Tibial artery (tissue), 4 donors: Measurements from ENCODE around the gene B3GLCT.

Experiments
- DNase-seq, 2 donors: peaks; one replicate each; pipeline ENCODE4 v3.0.0-alpha.2; 2019
- H3K27ac ChIP-seq, 2 donors: fragments of 200-600 bp; sonication (generic) in 1 of 2; 1 replicate in 1 of 2; 2 replicates in 1 of 2; pipeline ENCODE4 v1.5.1; 2018 to 2019; ENCODE audit warnings: mild to moderate bottlenecking in 1 of 2
- H3K27me3 ChIP-seq, 2 donors: fragments of 200-600 bp; sonication (generic) in 1 of 2; one replicate each; pipeline versions ENCODE4 v1.5.1 to v1.6.0; 2016 to 2019
- H3K36me3 ChIP-seq, 3 donors: fragments of 200-600 bp; sonication (generic) in 2 of 3; one replicate each; pipeline ENCODE4 v1.5.1; 2016 to 2019; ENCODE audit warnings: mild to moderate bottlenecking in 2 of 3
- H3K4me1 ChIP-seq, 4 donors: fragments of 200-600 bp; sonication (generic) in 2 of 4; 1 replicate in 3 of 4; 2 replicates in 1 of 4; pipeline ENCODE4 v1.5.1; 2016 to 2019
- H3K4me3 ChIP-seq, 2 donors: fragments of 200-600 bp; sonication (generic) in 1 of 2; 1 replicate in 1 of 2; 2 replicates in 1 of 2; pipeline ENCODE4 v1.5.1; 2018 to 2019; ENCODE audit warnings: mild to moderate bottlenecking in 2 of 2
- H3K9me3 ChIP-seq, 3 donors: fragments of 200-600 bp; sonication (generic) in 1 of 3; one replicate each; pipeline ENCODE4 v1.5.1; 2016 to 2019
- intact Hi-C: fragments of 100-400 bp; cut with DNase I; formaldehyde crosslinking; loops from one replicate; pipeline ENCODE4 v1.15.0; 2023; ENCODE audit warnings: low total_unique reads
- TF ChIP-seq, protein P1 (sequence below), 2 experiments: fragments of 200-600 bp in 1 of 2; fragments of 450-650 bp in 1 of 2; IDR thresholded peaks; one replicate each; pipeline ENCODE4 v1.5.1; 2017 to 2019; ENCODE audit warnings: antibody characterized with exemption in 2 of 2, mild to moderate bottlenecking in 1 of 2, moderate library complexity in 1 of 2

Gene B3GLCT

DNA sequence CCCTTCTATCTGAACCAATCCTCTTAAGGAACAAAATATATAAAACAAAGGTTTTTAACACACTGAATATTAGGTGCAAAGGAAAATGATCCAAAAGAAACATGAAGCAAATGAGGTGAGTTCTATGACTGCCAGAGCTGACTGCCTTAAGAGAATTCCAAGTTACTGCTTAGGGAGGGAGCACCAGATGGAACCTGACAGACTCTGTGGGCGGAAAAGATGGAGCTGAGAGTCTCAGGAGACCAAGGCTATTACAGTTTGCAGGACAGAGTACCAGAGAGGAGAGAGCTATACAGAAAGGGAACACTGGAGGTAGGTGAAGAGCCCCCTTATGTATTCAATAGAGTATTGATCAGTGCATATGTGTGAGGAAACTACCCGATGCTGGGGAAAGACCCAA lies 87.2 kb downstream of the B3GLCT start:
- Histone ChIP-seq H3K27ac (no peak overlapping the region), H3K4me3 (no peak overlapping the region), H3K36me3 (peaks cover 32 to 51% (median 42%) of the 10 kb centered on the region in 3 donors), H3K9me3 (peaks cover 0 to 26% (median 3%) of the 10 kb centered on the region in 3 donors), H3K27me3 (no peaks in the 10 kb centered on the region), H3K4me1 (no peaks in the 10 kb centered on the region)
- intact Hi-C loops, result no loop called here
- DNase-seq, result no peak
- TF ChIP-seq, protein P1, sequence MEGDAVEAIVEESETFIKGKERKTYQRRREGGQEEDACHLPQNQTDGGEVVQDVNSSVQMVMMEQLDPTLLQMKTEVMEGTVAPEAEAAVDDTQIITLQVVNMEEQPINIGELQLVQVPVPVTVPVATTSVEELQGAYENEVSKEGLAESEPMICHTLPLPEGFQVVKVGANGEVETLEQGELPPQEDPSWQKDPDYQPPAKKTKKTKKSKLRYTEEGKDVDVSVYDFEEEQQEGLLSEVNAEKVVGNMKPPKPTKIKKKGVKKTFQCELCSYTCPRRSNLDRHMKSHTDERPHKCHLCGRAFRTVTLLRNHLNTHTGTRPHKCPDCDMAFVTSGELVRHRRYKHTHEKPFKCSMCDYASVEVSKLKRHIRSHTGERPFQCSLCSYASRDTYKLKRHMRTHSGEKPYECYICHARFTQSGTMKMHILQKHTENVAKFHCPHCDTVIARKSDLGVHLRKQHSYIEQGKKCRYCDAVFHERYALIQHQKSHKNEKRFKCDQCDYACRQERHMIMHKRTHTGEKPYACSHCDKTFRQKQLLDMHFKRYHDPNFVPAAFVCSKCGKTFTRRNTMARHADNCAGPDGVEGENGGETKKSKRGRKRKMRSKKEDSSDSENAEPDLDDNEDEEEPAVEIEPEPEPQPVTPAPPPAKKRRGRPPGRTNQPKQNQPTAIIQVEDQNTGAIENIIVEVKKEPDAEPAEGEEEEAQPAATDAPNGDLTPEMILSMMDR (IDR thresholded peaks at IDR 0.05), result no peak

DNA sequence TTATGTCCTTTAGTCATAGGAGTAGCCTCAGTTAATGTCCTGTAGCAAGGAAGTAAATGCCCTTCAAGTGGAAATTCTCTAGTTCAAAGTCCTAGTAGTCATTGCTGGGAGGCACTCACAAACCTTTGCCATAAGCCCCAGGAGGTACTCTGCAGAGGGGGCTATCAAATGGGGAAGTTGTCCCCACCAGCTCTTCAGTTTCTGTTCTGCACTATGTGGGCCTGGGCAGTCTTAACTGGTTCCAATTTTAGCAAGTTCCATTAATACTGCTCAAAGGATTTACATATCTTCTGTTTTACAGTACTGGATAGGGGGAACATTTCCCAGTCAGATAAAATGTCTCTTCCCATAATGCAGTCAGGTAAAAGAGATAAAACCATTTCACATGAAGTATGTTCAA lies 101.3 kb downstream of the B3GLCT start:
- intact Hi-C loops, result no loop called here
- no peaks in the 10 kb centered on the region for H3K27me3 ChIP-seq
- no peaks in the 10 kb centered on the region for H3K9me3 ChIP-seq
- H3K4me1 ChIP-seq, result no peaks in the 10 kb centered on the region
- peaks cover 15 to 34% (median 29%) of the 10 kb centered on the region in 3 donors for H3K36me3 ChIP-seq
- TF ChIP-seq, protein P1 (IDR thresholded peaks at IDR 0.05), result no peak
- H3K4me3 ChIP-seq, result no peak overlapping the region
- no peak for DNase-seq
- H3K27ac ChIP-seq, result no peak overlapping the region

DNA sequence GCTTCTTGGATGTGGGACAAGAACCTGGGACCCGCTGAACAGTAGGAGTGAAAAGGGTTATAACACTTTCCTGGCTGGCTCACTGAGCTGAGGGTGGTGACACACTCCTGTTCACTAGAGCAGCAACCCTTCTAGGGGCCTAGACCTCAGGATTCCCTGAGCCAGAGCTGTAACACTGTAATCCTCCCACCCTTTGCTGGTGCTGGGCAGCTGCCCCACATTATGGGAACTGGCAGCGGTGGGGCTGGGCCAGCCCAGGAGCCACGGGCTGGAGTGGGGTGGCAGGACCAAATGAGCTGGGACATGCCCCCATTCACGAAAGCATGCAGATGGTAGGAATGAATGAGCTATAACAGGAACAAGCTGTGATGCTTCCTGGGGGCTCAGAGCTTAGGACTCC lies 110.6 kb downstream of the B3GLCT start:
- H3K27ac ChIP-seq, result no peak overlapping the region

DNA sequence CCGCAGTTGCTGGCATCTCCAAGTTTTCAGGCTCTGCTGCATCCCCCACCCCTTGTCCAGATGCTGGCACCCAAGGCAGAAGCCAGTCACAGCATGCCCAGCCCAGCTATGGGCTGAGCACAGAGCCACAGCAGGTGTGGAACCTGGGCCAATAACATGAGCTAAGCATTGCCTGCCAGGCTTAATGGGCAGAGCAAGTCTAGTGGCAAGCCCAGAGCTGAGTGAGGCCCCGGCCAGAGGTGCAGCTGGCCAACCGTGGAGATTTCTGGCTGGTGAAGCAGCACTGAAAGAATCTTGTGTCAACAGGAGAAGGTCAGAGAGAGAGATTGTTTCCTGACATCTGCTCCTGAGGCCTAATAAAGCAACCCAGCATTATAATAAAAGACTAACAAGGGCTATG lies 111.0 kb downstream of the B3GLCT start:
- peaks cover 3 to 44% (median 41%) of the 10 kb centered on the region in 3 donors for H3K9me3 ChIP-seq
- no peaks in the 10 kb centered on the region for H3K4me1 ChIP-seq
- no peak overlapping the region for H3K4me3 ChIP-seq
- intact Hi-C loops, result no loop called here
- H3K27me3 ChIP-seq, result no peaks in the 10 kb centered on the region
- TF ChIP-seq, protein P1 (IDR thresholded peaks at IDR 0.05), result no peak
- H3K36me3 ChIP-seq, result peaks cover 23 to 47% (median 32%) of the 10 kb centered on the region in 3 donors
- DNase-seq, result no peak
- no peak overlapping the region for H3K27ac ChIP-seq

More for the DNA sequence above, 110.6 kb downstream of the B3GLCT start:
- intact Hi-C loops, result no loop called here
- Histone ChIP-seq H3K4me1 (no peaks in the 10 kb centered on the region), H3K9me3 (peaks cover 3 to 39% (median 38%) of the 10 kb centered on the region in 3 donors), H3K4me3 (no peak overlapping the region), H3K36me3 (peaks cover 23 to 43% (median 27%) of the 10 kb centered on the region in 3 donors), H3K27me3 (no peaks in the 10 kb centered on the region)
- TF ChIP-seq, protein P1 (IDR thresholded peaks at IDR 0.05), result no peak
- DNase-seq, result no peak

DNA sequence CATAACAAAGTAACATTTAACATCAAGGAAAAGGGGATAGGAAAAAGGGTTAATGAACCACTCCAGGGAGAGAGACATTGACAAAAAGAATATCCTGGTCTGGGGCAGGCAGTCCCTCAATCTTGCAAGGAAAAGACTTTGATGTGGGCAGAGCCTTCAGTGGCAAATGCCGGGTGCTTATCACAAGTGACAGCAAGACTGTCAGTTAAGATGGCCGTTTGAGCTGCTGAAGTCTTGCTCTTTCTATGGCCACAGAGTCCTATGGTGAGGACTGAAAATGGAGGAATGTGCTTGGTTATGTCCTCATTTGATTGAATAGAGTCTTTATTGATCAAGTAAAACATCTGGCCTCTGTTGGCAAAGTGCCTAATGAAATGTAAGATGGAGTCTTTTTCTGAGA lies 112.1 kb downstream of the B3GLCT start:
- H3K4me1 ChIP-seq, result no peaks in the 10 kb centered on the region
- H3K4me3 ChIP-seq, result no peak overlapping the region
- intact Hi-C loops, result no loop called here
- H3K27ac ChIP-seq, result no peak overlapping the region
- no peak for DNase-seq
- peaks cover 3 to 48% (median 44%) of the 10 kb centered on the region in 3 donors for H3K9me3 ChIP-seq
- TF ChIP-seq, protein P1 (IDR thresholded peaks at IDR 0.05), result no peak
- H3K27me3 ChIP-seq, result no peaks in the 10 kb centered on the region
- H3K36me3 ChIP-seq, result peaks cover 23 to 52% (median 35%) of the 10 kb centered on the region in 3 donors

DNA sequence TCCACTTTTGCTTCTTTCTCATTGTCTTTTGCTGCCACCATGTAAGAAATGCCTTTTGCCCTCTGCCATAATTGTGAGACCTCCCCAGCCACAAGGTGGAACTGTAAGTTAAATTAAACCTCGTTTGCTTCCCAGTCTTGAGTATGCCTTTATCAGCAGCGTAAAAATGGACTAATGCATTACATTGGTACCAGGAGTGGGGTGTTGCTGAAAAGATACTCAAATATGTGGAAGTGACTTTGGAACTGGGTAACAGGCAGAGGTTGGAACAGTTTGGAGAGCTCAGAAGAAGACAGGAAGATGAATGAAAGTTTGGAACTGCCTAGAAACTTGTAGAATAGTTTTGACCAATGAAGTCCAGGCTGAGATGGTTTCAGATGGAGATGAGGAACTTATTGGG lies 115.2 kb downstream of the B3GLCT start:
- H3K4me3 ChIP-seq, result no peak overlapping the region
- TF ChIP-seq, protein P1 (IDR thresholded peaks at IDR 0.05), result no peak
- no peaks in the 10 kb centered on the region for H3K27me3 ChIP-seq
- H3K36me3 ChIP-seq, result peaks cover 28 to 59% (median 57%) of the 10 kb centered on the region in 3 donors
- no peaks in the 10 kb centered on the region for H3K4me1 ChIP-seq
- peaks cover 3 to 39% (median 35%) of the 10 kb centered on the region in 3 donors for H3K9me3 ChIP-seq
- intact Hi-C loops, result no loop called here
- no peak overlapping the region for H3K27ac ChIP-seq
- no peak for DNase-seq
